ENCODE data around the gene SCG3.
A peak's percentile ranks its signal among the peaks of the same experiment; 100 is the strongest.

The SCG3 gene

DNA sequence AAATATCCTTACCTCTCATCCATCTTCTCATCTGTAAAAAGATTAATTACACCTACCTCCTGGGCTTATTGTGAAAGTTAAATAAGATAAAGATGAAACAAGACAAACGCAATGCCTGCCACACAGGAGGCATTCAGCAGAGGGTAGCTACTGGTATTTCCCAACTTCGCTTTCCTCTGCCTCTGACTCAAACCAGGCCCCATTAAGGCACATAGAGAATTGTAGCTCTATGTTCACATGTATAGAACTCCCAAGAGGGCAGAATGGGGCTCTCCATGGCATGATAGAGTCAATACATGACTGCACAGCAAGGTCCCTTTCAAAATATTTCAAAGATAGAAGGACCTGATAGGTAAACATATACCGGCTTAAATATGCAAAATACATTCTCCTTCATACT lies 54.8 kb downstream of the SCG3 start:
- H3K4me3 ChIP-seq (ENCODE audit: low read depth, low read length), result peak overlapping the region; percentile 80
- TF ChIP-seq, protein P1, sequence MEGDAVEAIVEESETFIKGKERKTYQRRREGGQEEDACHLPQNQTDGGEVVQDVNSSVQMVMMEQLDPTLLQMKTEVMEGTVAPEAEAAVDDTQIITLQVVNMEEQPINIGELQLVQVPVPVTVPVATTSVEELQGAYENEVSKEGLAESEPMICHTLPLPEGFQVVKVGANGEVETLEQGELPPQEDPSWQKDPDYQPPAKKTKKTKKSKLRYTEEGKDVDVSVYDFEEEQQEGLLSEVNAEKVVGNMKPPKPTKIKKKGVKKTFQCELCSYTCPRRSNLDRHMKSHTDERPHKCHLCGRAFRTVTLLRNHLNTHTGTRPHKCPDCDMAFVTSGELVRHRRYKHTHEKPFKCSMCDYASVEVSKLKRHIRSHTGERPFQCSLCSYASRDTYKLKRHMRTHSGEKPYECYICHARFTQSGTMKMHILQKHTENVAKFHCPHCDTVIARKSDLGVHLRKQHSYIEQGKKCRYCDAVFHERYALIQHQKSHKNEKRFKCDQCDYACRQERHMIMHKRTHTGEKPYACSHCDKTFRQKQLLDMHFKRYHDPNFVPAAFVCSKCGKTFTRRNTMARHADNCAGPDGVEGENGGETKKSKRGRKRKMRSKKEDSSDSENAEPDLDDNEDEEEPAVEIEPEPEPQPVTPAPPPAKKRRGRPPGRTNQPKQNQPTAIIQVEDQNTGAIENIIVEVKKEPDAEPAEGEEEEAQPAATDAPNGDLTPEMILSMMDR (IDR thresholded peaks at IDR 0.05; ENCODE audit: low read depth, low read length, missing control alignments), result no peak
- DNase-seq (ENCODE audit: low read depth), result no peak

DNA sequence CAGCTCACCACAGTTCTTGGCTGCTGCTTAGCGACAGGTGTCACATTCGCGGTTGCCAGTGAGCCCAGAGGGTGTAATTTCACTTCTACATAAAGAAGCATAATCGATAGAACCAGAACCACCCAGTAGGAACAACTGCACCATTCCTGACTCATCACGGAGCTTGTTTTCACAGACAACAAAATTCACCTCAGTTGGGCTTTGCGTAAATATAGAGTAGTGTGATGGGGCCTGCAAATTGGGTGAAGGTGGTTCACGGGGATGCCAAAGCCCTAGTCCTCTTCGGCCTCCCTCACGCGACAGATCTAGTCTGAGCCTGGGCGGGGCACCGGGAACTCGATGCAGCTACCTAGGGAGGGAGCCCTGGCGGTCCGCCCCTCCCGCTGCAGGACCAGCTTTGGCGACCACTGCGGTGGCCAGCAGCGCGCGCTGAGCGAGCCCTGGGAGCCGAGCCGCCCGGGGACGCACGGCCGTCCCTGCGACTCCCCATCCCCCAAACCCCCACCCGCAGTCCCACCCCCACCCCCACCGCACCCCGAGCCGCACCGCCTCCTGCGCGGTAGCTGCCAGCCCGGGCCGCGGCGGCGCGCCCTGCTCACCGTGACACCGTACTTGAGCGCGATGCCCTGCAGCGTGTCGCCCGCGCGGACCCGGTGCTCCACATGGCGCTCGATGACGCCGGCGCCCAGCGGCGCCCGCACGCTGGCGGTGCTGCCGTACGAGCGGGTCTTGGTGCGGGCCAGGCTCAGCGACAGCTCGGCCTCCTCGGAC lies 55.6 kb downstream of the SCG3 start:
- H3K4me3 ChIP-seq (ENCODE audit: low read depth, low read length), result peak overlapping the region; percentile 80
- TF ChIP-seq, protein P1 (IDR thresholded peaks at IDR 0.05; ENCODE audit: low read depth, low read length, missing control alignments), result no peak
- DNase-seq (ENCODE audit: low read depth), result no peak

DNA sequence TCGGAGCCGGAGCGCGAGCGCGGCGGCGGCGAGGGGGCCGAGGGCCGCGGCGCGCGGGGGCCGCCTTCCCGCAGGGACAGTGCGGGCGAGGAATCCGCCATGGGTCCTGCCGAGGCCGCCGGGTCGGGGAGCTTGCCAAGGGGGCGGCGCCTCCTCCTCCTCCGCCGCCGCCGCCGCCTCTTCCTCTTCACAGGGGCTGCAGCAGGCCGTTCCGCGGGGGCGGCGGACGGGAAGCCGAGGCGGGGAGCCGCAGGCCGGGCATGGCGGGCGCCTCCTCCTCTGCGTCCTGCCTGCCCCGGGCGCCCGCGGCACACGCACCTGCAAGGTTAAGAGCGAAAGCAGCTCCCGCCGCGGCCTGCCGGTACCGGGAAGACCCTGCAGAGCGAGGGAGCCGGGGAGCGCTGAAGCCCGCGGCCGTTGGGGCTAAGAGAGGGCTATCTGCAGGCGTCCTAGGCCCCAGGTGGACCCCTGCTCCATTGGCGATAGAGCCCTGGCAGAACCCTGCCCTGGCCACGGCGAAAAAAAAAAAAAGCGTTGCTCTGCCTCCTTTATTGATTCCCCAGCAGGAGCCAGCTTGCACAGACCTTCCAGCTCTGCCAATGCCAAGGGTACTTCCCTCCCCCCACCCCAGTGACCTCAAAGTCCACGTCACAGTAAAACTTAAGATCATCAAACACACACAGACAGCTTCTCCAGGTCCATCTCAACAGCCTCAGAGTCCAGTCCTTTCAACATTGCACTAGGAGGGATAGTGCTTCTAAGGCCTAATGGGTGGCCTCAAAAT lies 56.4 kb downstream of the SCG3 start, which contains the start of gene LYSMD2:
Gene LYSMD2 (minus strand): TSS at position 134 of the 784 bp plus-strand sequence. CDS start 33 bp downstream, at position 101.
- peak within 1 kb of the TSS; percentile 80 for H3K4me3 ChIP-seq (ENCODE audit: low read depth, low read length)
- no peak for DNase-seq (ENCODE audit: low read depth)
- TF ChIP-seq, protein P1 (IDR thresholded peaks at IDR 0.05; ENCODE audit: low read depth, low read length, missing control alignments), result no peak

DNA sequence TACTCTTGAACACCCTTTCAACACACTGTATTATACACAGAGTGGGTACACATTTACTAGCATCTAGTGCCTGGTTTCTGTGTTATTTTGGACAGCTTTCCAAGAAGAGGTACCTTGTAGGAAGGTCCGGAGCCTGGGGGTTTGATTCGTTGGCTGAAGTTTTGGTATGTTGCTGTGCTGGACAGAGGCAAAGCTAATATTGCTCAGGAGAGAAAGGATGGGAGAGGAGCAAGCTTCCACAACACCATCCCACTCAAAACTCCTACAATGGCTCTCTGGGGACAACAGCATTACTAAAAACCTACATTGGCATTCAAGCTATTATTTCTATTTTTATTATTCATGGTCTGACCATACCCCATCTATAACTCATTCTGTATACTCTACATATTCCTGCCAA lies 57.2 kb downstream of the SCG3 start:
- no peak for DNase-seq (ENCODE audit: low read depth)
- TF ChIP-seq, protein P1 (IDR thresholded peaks at IDR 0.05; ENCODE audit: low read depth, low read length, missing control alignments), result no peak
- H3K4me3 ChIP-seq (ENCODE audit: low read depth, low read length), result peak overlapping the region; percentile 80; the same call in 1 of the 2 replicates

DNA sequence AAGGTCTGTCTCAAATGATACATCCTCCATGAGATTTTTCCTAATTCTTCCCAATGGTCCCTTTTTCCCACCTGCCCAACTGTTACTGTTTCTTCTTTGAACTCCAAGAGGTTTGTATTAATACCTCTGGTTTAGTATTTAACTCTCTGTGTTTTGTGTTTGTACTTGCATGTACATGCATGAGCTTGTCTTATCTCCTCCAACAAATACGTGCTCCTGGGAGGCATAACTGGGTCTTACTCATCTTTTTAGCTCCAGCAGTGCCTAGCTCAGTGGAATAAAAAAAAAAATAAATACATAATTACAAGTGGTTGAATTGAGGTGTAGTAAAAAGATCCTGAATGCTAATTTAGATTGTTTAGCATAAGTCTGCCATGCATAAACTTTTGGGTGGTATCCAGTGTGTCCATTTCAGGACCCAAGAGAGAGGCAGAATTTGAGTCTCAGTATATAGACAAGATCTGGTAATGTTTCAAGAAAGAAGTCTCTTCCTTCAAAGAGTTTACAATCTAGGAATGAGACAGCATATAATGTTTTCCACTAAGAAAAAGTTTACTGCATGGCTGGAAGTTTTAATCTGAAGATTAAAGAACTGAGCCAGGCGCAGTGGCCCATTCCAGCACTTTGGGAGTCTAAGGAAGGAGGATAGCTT lies 57.9 kb downstream of the SCG3 start:
- DNase-seq (ENCODE audit: low read depth), result no peak
- TF ChIP-seq, protein P1 (IDR thresholded peaks at IDR 0.05; ENCODE audit: low read depth, low read length, missing control alignments), result no peak
- no peak overlapping the region for H3K4me3 ChIP-seq (ENCODE audit: low read depth, low read length)

DNA sequence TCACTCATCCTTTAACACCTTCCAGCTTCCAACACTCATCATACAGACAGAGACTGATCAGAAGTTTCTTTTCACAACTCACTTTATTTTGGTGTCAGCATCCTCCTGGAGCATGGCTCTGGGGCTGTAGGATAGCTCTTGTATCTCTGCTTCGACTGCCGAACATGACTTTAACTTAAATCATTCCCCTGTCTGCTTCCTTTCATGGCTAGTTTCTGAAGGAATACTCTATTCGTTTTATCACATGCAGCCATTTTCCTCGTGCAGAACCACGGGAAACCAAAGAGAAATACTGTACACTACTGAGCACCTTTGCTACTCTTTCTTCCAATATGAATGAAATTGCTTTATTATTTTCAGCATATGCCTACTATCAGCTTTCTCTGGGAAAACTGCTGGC lies 68.0 kb downstream of the SCG3 start:
- no peak for DNase-seq (ENCODE audit: low read depth)
- H3K4me3 ChIP-seq (ENCODE audit: low read depth, low read length), result no peak overlapping the region
- TF ChIP-seq, protein P1 (IDR thresholded peaks at IDR 0.05; ENCODE audit: low read depth, low read length, missing control alignments), result no peak
